HL-60 (cell line): ENCODE results near the gene CMIP.
"Not testable (repeated sequence)": the region's sequence is repeated elsewhere in the genome, so short reads cannot be mapped to it uniquely, and the experiment has no call there.

ENCODE experiments used
- DNase-seq, 2 experiments: peaks; one replicate each; pipeline ENCODE4 v3.0.0-alpha.2; 2010 to 2020; ENCODE audit warnings: low read depth in 1 of 2, low spot score in 1 of 2
- H3K27ac ChIP-seq: fragments of 250-450 bp; sonication (Bioruptor Pico); replicated peaks from 2 replicates; pipeline ENCODE4 v1.5.1; 2020; ENCODE audit warnings: mild to moderate bottlenecking, moderate library complexity
- H3K27me3 ChIP-seq: fragments of 250-450 bp; sonication (Bioruptor Pico); 2 replicates; pipeline ENCODE4 v1.5.1; 2021; ENCODE audit warnings: mild to moderate bottlenecking, moderate library complexity; ENCODE audit not compliant: insufficient read depth, poor library complexity, severe bottlenecking
- H3K4me3 ChIP-seq: replicated peaks from 2 replicates; pipeline ENCODE4 v1.5.1; 2011; ENCODE audit warnings: mild to moderate bottlenecking, control low read depth, low read length; ENCODE audit not compliant: insufficient read depth
- GABPA ChIP-seq: IDR thresholded peaks from 2 replicates; pipeline ENCODE4 v1.6.1; 2012; ENCODE audit warnings: low read depth
- POLR2AphosphoS5 ChIP-seq: IDR thresholded peaks from 2 replicates; pipeline ENCODE4 v1.6.1; 2012; ENCODE audit warnings: low read depth
- REST ChIP-seq: IDR thresholded peaks from 2 replicates; pipeline ENCODE4 v1.6.1; 2012; ENCODE audit warnings: low read depth; ENCODE audit not compliant: insufficient replicate concordance
- SPI1 ChIP-seq: IDR thresholded peaks from 2 replicates; pipeline ENCODE4 v1.6.1; 2012; ENCODE audit warnings: low read depth, mild to moderate bottlenecking, borderline replicate concordance
- TF ChIP-seq, protein P1 (sequence below): IDR thresholded peaks from one replicate; pipeline ENCODE4 v1.5.1; 2011; ENCODE audit warnings: low read length, control low read depth, inconsistent platforms; ENCODE audit not compliant: insufficient read depth

The CMIP gene

GRCh38 chr16:81521141-81521626, 76.6 kb downstream of the CMIP start:
- no peak for TF ChIP-seq GABPA
- no peak for TF ChIP-seq SPI1
- TF ChIP-seq, protein P1, sequence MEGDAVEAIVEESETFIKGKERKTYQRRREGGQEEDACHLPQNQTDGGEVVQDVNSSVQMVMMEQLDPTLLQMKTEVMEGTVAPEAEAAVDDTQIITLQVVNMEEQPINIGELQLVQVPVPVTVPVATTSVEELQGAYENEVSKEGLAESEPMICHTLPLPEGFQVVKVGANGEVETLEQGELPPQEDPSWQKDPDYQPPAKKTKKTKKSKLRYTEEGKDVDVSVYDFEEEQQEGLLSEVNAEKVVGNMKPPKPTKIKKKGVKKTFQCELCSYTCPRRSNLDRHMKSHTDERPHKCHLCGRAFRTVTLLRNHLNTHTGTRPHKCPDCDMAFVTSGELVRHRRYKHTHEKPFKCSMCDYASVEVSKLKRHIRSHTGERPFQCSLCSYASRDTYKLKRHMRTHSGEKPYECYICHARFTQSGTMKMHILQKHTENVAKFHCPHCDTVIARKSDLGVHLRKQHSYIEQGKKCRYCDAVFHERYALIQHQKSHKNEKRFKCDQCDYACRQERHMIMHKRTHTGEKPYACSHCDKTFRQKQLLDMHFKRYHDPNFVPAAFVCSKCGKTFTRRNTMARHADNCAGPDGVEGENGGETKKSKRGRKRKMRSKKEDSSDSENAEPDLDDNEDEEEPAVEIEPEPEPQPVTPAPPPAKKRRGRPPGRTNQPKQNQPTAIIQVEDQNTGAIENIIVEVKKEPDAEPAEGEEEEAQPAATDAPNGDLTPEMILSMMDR, result no peak
- no peak for TF ChIP-seq POLR2AphosphoS5
- no peak for TF ChIP-seq REST
- H3K27ac ChIP-seq, result no peak overlapping the region
- no peaks in the 10 kb centered on the region for H3K27me3 ChIP-seq
- no peak overlapping the region for H3K4me3 ChIP-seq
- no peak for DNase-seq

DNA sequence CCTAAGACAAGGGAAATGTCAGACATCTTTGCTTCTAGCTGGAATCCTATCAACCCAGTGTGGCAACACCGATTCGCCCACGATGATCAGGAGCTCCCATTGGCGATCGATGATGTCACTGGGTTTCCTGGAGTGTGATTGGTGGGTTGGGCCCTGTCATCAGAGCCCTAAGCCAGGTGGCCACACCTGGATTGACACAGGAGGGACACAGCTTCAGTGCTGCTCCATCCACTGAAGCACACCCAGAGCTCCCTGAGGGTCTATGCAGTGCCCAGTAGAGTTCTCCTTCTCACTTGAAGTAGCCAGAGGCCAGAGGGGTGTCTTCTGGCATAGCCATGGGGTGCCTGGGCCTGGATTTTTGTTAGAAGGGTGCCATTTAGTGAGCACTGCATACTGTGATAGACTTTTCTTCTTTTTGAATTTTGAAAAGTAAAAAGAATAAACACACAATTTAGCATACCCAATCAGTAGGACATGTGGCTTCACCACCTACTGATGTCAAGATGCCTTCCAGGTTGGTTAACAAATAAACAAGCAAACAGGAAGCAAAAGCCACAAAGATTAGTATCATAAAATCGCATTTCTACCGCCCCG, 77.6 kb downstream of the CMIP start:
- no peak for DNase-seq
- H3K27ac ChIP-seq, result no peak overlapping the region
- H3K4me3 ChIP-seq, result no peak overlapping the region
- H3K27me3 ChIP-seq, result no peaks in the 10 kb centered on the region
- TF ChIP-seq, protein P1, result no peak
- TF ChIP-seq GABPA (no peak), REST (no peak), POLR2AphosphoS5 (no peak), SPI1 (no peak)

DNA sequence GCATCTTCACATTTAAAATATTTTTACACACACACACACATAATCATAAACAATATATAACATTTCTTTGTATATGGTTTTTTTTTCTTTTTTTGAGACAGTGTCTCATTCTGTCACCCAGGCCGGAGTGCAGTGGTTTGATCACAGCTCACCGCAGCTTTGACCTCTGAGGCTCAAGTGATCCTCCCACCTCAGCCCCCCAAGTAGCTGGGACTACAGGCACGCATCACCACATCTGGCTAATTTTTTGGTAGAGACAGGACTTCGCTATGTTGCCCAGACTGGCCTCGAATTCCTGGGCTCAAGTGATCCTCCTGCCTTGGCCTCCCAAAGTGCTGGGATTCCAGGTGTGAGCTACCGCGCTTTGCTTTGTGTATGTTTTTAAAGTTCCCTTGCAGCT, 78.2 kb downstream of the CMIP start:
- DNase-seq, H3K4me3 ChIP-seq, H3K27ac ChIP-seq, H3K27me3 ChIP-seq: not testable (repeated sequence)

- no peak overlapping the region for H3K4me3 ChIP-seq
- no peak for DNase-seq
- H3K27ac ChIP-seq, result no peak overlapping the region
These were observed 78.9 kb downstream of the CMIP start for GRCh38 chr16:81523387-81524115.

More at GRCh38 chr16:81523387-81524115, 78.9 kb downstream of the CMIP start:
- H3K27me3 ChIP-seq, result no peaks in the 10 kb centered on the region
- TF ChIP-seq SPI1, result no peak
- TF ChIP-seq REST, result no peak
- TF ChIP-seq, protein P1, result no peak
- TF ChIP-seq GABPA, result no peak
- no peak for TF ChIP-seq POLR2AphosphoS5
